Natural killer cell treated with Interleukin-12 subunit alpha and Interleukin-12 subunit beta and Interleukin-15 and Interleukin-18, amount 100 ng/mL, for 72 hours (primary cell): Measurements from ENCODE around the gene DNAJB6. TPM values are rescaled to one million over a fixed set of nuclear protein-coding genes. Genes with fewer than 3 reads are reported as not detected.
"Not testable (repeated sequence)": the region's sequence is repeated elsewhere in the genome, so short reads cannot be mapped to it uniquely, and the experiment has no call there.

Experiments used
- ATAC-seq, 2 donors: fragments of 150-1000 bp; cut with Tn5 transposase in 1 of 2; sonication (Bioruptor Pico), chemical (Tn5 transposase) in 1 of 2; 2 replicates each; pipeline ENCODE4 v1.10.0; 2021
- DNase-seq: peaks from one replicate; pipeline ENCODE4 v3.0.0; 2022; ENCODE audit warnings: low spot score
- H3K27ac Mint-ChIP-seq, 2 donors: 1 replicate in 1 of 2; 2 replicates in 1 of 2; pipeline ENCODE4 v1.8.0; 2022; ENCODE audit warnings: mixed read lengths in 2 of 2, mild to moderate bottlenecking in 1 of 2, moderate library complexity in 1 of 2
- H3K27me3 Mint-ChIP-seq, 2 donors: 1 replicate in 1 of 2; 2 replicates in 1 of 2; pipeline ENCODE4 v1.8.0; 2022; ENCODE audit warnings: mixed read lengths in 2 of 2
- H3K36me3 Mint-ChIP-seq: one replicate; pipeline ENCODE4 v1.8.0; 2022; ENCODE audit warnings: mixed read lengths
- H3K4me1 Mint-ChIP-seq, 2 donors: 1 replicate in 1 of 2; 2 replicates in 1 of 2; pipeline ENCODE4 v1.8.0; 2022; ENCODE audit warnings: low read depth in 2 of 2, mixed read lengths in 2 of 2, mild to moderate bottlenecking in 1 of 2
- H3K4me3 Mint-ChIP-seq: one replicate; pipeline ENCODE4 v1.8.0; 2022; ENCODE audit warnings: mixed read lengths
- H3K9me3 Mint-ChIP-seq: 2 replicates; pipeline ENCODE4 v1.8.0; 2022; ENCODE audit warnings: mixed read lengths
- total RNA-seq, 2 donors: library from RNA; stranded (reverse); gene quantifications; one replicate each; pipeline ENCODE4 v1.2.3, GENCODE V29; 2022

DNAJB6 gene
- total RNA-seq, 2 donors from 2014 or later: 139 to 145 TPM

GRCh38 chr7:157438121-157439025, 101.6 kb downstream of the DNAJB6 start:
- no peak overlapping the region for H3K27ac Mint-ChIP-seq
- no peak overlapping the region for H3K4me3 Mint-ChIP-seq
- peaks cover 3 to 4% of the 10 kb centered on the region in 2 donors for H3K4me1 Mint-ChIP-seq
- DNase-seq (no peak), ATAC-seq (no peak)
- H3K27me3 Mint-ChIP-seq: peaks cover 0 to 6% of the 10 kb centered on the region in 2 donors
- H3K36me3 Mint-ChIP-seq: no peaks in the 10 kb centered on the region
- no peaks in the 10 kb centered on the region for H3K9me3 Mint-ChIP-seq

- peaks cover 0 to 6% of the 10 kb centered on the region in 2 donors for H3K27me3 Mint-ChIP-seq
- H3K27ac Mint-ChIP-seq: no peak overlapping the region
- H3K4me1 Mint-ChIP-seq: no peaks in the 10 kb centered on the region
- no peak for ATAC-seq
- no peaks in the 10 kb centered on the region for H3K36me3 Mint-ChIP-seq
- H3K4me3 Mint-ChIP-seq: no peak overlapping the region
- no peak for DNase-seq
- H3K9me3 Mint-ChIP-seq: no peaks in the 10 kb centered on the region
Observed at GRCh38 chr7:157439149-157439548, 102.3 kb downstream of the DNAJB6 start.

- Mint-ChIP-seq H3K4me3 (no peak overlapping the region), H3K27me3 (peaks cover 0 to 6% of the 10 kb centered on the region in 2 donors), H3K27ac (peak overlapping the region in 1 of 2 donors; percentile 9), H3K36me3 (no peaks in the 10 kb centered on the region), H3K4me1 (no peaks in the 10 kb centered on the region), H3K9me3 (no peaks in the 10 kb centered on the region)
- no peak for DNase-seq
- no peak for ATAC-seq
Observed at GRCh38 chr7:157439761-157440160, 103.0 kb downstream of the DNAJB6 start.

- DNase-seq (no peak), ATAC-seq (no peak)
- Mint-ChIP-seq H3K4me3 (no peak overlapping the region), H3K27me3 (peaks cover 0 to 6% of the 10 kb centered on the region in 2 donors), H3K9me3 (no peaks in the 10 kb centered on the region), H3K36me3 (no peaks in the 10 kb centered on the region), H3K27ac (peak overlapping the region in 1 of 2 donors; percentile 9), H3K4me1 (no peaks in the 10 kb centered on the region)
Observed at GRCh38 chr7:157440346-157441022, 103.7 kb downstream of the DNAJB6 start.

DNA sequence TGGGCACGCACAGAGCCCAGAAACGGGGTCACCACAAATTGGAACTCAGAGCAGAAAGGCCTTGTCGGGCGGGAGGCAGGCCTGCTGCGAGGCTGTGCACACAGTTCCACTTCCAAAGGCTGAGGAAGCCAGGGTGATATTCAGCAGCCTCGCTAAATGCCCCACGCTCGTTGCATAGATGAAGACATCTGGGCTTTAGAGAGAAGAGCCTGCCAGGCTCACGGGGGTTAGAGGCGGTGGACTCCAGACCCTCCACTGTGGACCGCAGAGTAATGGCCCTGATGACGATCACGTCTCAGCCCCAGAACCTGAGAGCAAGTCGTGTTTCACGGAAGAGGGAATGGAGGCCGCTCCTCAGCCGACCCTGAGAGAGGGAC, 104.2 kb downstream of the DNAJB6 start:
- no peak for ATAC-seq
- Mint-ChIP-seq H3K4me1 (no peaks in the 10 kb centered on the region), H3K27ac (no peak overlapping the region), H3K4me3 (no peak overlapping the region), H3K36me3 (no peaks in the 10 kb centered on the region), H3K27me3 (peaks cover 0 to 6% of the 10 kb centered on the region in 2 donors), H3K9me3 (no peaks in the 10 kb centered on the region)
- DNase-seq: no peak

GRCh38 chr7:157442456-157442855, 105.7 kb downstream of the DNAJB6 start:
- no peak overlapping the region for H3K27ac Mint-ChIP-seq
- ATAC-seq (no peak), DNase-seq (no peak)
- peaks cover 0 to 6% of the 10 kb centered on the region in 2 donors for H3K27me3 Mint-ChIP-seq
- H3K4me1 Mint-ChIP-seq: no peaks in the 10 kb centered on the region
- H3K9me3 Mint-ChIP-seq: no peaks in the 10 kb centered on the region
- H3K4me3 Mint-ChIP-seq: no peak overlapping the region
- no peaks in the 10 kb centered on the region for H3K36me3 Mint-ChIP-seq

GRCh38 chr7:157442993-157443831, 106.4 kb downstream of the DNAJB6 start:
- no peak overlapping the region for H3K27ac Mint-ChIP-seq
- DNase-seq (no peak), ATAC-seq (peak in 1 of 2 donors; percentile 12)
- no peaks in the 10 kb centered on the region for H3K4me1 Mint-ChIP-seq
- no peaks in the 10 kb centered on the region for H3K36me3 Mint-ChIP-seq
- H3K9me3 Mint-ChIP-seq: no peaks in the 10 kb centered on the region
- no peak overlapping the region for H3K4me3 Mint-ChIP-seq
- peaks cover 0 to 6% of the 10 kb centered on the region in 2 donors for H3K27me3 Mint-ChIP-seq

DNA sequence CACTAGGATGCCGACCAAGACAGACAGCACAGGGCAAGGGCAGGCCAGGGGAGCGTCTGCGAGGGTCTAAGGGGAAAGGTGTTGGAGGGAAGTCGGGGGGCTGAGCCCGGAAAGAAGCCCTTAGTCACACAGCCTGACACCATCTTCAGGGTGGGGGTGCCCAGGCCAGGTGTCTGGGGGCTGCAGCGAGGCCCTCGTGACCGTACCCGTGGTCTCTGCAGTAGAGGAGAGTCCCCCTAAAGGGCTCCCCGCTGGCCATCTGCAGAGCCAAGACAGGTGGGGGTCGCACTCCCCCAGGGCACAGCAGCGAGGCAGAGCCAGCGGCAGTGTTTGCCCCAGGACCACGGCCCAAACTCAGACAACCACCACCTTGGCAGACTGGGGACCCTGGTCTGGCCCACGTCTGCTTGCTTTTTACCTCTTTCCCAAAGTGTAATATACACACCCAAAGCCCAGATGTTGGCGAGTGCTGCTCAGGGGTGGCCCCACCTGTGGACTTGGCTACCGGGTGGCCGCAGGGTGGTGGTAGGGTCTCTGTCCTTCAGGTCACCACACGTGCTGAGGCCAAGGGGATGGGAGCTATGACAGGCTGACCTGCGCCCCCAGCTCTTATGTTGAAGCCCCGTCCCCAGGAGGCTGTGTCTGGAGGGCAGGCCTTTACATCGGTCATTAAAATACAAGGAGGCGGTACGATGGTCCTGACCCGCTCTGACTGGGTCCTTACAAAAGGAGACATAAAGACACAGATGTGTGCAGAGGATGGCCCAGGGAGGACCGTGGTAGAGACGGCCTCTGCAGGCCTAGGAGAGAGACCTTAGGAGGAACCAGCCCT, 107.4 kb downstream of the DNAJB6 start:
- Mint-ChIP-seq H3K27me3 (peaks cover 0 to 5% of the 10 kb centered on the region in 2 donors), H3K9me3 (no peaks in the 10 kb centered on the region), H3K4me3 (no peak overlapping the region), H3K4me1 (no peaks in the 10 kb centered on the region), H3K27ac (no peak overlapping the region), H3K36me3 (no peaks in the 10 kb centered on the region)
- DNase-seq (no peak), ATAC-seq (peak in 1 of 2 donors; percentile 31)

DNA sequence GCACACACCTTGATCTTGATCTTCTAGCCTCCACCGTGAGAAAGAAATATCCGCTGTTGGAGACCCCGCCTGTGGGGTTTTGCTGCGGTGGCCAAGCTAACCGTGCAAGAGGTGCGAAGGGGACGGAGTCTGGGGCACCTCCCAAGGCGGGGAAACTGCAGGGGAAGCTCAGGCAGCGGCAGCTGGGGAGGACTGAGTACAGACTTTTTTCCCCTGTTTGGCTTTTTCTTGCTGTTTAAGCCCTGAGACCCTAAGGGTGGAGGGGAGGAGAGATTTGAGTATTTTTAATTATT, 108.0 kb downstream of the DNAJB6 start:
- Mint-ChIP-seq H3K36me3 (no peaks in the 10 kb centered on the region), H3K4me3 (no peak overlapping the region), H3K27me3 (no peaks in the 10 kb centered on the region), H3K4me1 (no peaks in the 10 kb centered on the region), H3K9me3 (no peaks in the 10 kb centered on the region), H3K27ac (no peak overlapping the region)
- ATAC-seq (no peak), DNase-seq (no peak)

- H3K4me1 Mint-ChIP-seq: no peaks in the 10 kb centered on the region
- no peaks in the 10 kb centered on the region for H3K27me3 Mint-ChIP-seq
- H3K9me3 Mint-ChIP-seq: no peaks in the 10 kb centered on the region
- H3K36me3 Mint-ChIP-seq: no peaks in the 10 kb centered on the region
- no peak overlapping the region for H3K27ac Mint-ChIP-seq
- ATAC-seq (peak in 1 of 2 donors; percentile 27), DNase-seq (no peak)
- no peak overlapping the region for H3K4me3 Mint-ChIP-seq
Observed at GRCh38 chr7:157445246-157445955, 108.6 kb downstream of the DNAJB6 start.

DNA sequence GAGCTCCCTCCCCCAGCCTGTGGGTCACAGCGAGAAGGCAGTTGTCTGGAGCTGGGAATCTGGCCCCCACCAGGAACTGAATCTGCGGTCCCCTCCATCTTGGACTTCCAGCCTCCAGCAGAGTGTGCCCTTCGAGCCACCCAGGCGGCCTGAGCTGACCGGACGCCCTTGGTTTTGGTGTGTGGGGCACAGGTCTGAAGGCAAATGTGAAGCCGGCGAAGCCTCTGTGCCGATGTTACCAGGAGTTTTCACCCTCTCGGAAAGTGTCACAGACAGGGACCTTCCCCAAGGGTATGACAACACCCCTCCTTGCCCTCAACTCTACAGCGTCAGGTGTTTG, 109.1 kb downstream of the DNAJB6 start:
- Mint-ChIP-seq H3K27ac (no peak overlapping the region), H3K4me1 (no peaks in the 10 kb centered on the region), H3K36me3 (no peaks in the 10 kb centered on the region), H3K4me3 (no peak overlapping the region), H3K9me3 (no peaks in the 10 kb centered on the region), H3K27me3 (peaks cover 0 to 2% of the 10 kb centered on the region in 2 donors)
- DNase-seq: no peak
- ATAC-seq: no peak

GRCh38 chr7:157446322-157446721, 109.5 kb downstream of the DNAJB6 start:
- H3K9me3 Mint-ChIP-seq: no peaks in the 10 kb centered on the region
- ATAC-seq: no peak
- H3K4me1 Mint-ChIP-seq: no peaks in the 10 kb centered on the region
- no peak overlapping the region for H3K27ac Mint-ChIP-seq
- peaks cover 0 to 4% of the 10 kb centered on the region in 2 donors for H3K27me3 Mint-ChIP-seq
- no peak overlapping the region for H3K4me3 Mint-ChIP-seq
- DNase-seq: no peak
- H3K36me3 Mint-ChIP-seq: no peaks in the 10 kb centered on the region

DNA sequence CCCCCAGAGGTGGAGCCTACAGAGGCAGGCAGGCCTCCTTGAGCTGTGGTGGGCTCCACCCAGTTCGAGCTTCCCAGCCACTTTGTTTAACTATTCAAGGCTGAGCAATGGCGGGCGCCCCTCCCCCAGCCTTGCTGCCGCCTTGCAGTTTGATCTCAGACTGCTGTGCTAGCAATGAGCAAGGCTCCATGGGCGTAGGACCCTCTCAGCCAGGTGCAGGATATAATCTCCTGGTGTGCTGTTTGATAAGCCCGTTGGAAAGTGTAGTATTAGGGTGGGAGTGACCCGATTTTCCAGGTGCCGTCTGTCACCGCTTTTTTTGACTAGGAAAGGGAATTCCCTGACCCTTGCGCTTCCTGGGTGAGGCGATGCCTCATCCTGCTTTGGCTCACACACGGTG, 117.2 kb downstream of the DNAJB6 start:
- H3K4me3 Mint-ChIP-seq, DNase-seq, H3K9me3 Mint-ChIP-seq, H3K4me1 Mint-ChIP-seq, H3K36me3 Mint-ChIP-seq, H3K27ac Mint-ChIP-seq, ATAC-seq: not testable (repeated sequence)
- peaks cover 19 to 29% of the 10 kb centered on the region in 2 donors for H3K27me3 Mint-ChIP-seq
